Panc1 (cell line): ENCODE results near the gene RNF227. TPM values are rescaled to one million over a fixed set of nuclear protein-coding genes. Genes with fewer than 3 reads are reported as not detected.

Experiments used
- ATAC-seq: fragments of 200-7000 bp; cut with Tn5 transposase; 2 replicates; pipeline ENCODE4 v1.9.1; 2020; ENCODE audit warnings: mild to moderate bottlenecking, moderate library complexity
- BruUV-seq: library from RNA; stranded (reverse); fragments of 400-500 nt; replicated peaks from 2 replicates; lab custom pipeline; 2021; lab: Mats Ljungman, UMichigan
- CTCF ChIA-PET: fragments of 300-600 bp; sonication (Branson Sonifier 250); formaldehyde crosslinking; loops from one replicate; lab custom pipeline; 2022; ENCODE audit warnings: antibody characterized with exemption; lab: Charles Lee
- POLR2A ChIA-PET: fragments of 300-600 bp; sonication (Branson Sonifier 250); formaldehyde crosslinking; loops from one replicate; lab custom pipeline; 2022; ENCODE audit warnings: antibody characterized with exemption; lab: Charles Lee
- DNase-seq: peaks from one replicate; pipeline ENCODE4 v3.0.0-alpha.2; 2010; ENCODE audit warnings: low read depth, low spot score
- H3K27ac ChIP-seq: 2 replicates; pipeline ENCODE4 v1.5.1; 2011; ENCODE audit warnings: mild to moderate bottlenecking, low read length, inconsistent platforms
- H3K27me3 ChIP-seq: fragments of 200-500 bp; sonication (Bioruptor generic); 2 replicates; pipeline ENCODE4 v1.6.0; 2014; ENCODE audit warnings: low read length, inconsistent platforms; ENCODE audit not compliant: control insufficient read depth, insufficient read depth
- H3K36me3 ChIP-seq: fragments of 200-500 bp; sonication (Bioruptor generic); 2 replicates; pipeline ENCODE4 v1.5.1; 2014; ENCODE audit warnings: inconsistent platforms, mild to moderate bottlenecking, low read length, moderate library complexity; ENCODE audit not compliant: control insufficient read depth, insufficient read depth
- H3K4me1 ChIP-seq: 2 replicates; pipeline ENCODE4 v1.5.1; 2011; ENCODE audit warnings: inconsistent platforms, mild to moderate bottlenecking, low read length, moderate library complexity; ENCODE audit not compliant: control insufficient read depth, insufficient read depth
- H3K4me3 ChIP-seq, 2 experiments: 2 replicates each; pipeline ENCODE4 v1.5.1; 2011 to 2012; ENCODE audit warnings: low read depth in 2 of 2, low read length in 2 of 2, mild to moderate bottlenecking in 2 of 2, inconsistent platforms in 1 of 2, moderate library complexity in 1 of 2
- H3K9me3 ChIP-seq: fragments of 200-500 bp; sonication (Bioruptor generic); 2 replicates; pipeline ENCODE4 v1.5.1; 2014; ENCODE audit warnings: low read depth, mild to moderate bottlenecking, inconsistent platforms, low read length, moderate library complexity; ENCODE audit not compliant: control insufficient read depth, insufficient read depth
- CTCF ChIP-seq: fragments of 450-650 bp; IDR thresholded peaks from 2 replicates; pipeline ENCODE4 v1.5.1; 2017; ENCODE audit warnings: mild to moderate bottlenecking
- POLR2AphosphoS5 ChIP-seq: IDR thresholded peaks from 2 replicates; pipeline ENCODE4 v1.6.1; 2012; ENCODE audit warnings: mild to moderate bottlenecking, low read depth, low read length, moderate library complexity
- REST ChIP-seq, 2 experiments: IDR thresholded peaks; 2 replicates each; pipeline ENCODE4 v1.6.1; 2011 to 2012; ENCODE audit warnings: low read depth in 2 of 2, control low read depth in 1 of 2, low read length in 1 of 2, mild to moderate bottlenecking in 1 of 2, moderate library complexity in 1 of 2; ENCODE audit not compliant: insufficient read depth in 1 of 2
- SIN3A ChIP-seq: IDR thresholded peaks from 2 replicates; pipeline ENCODE4 v1.6.1; 2012; ENCODE audit warnings: low read depth, mild to moderate bottlenecking, low read length, moderate library complexity, borderline replicate concordance; ENCODE audit not compliant: insufficient read depth
- TCF7L2 ChIP-seq: IDR thresholded peaks from 2 replicates; pipeline ENCODE4 v1.6.1; 2011; ENCODE audit warnings: mild to moderate bottlenecking, low read depth, low read length, inconsistent platforms
- in situ Hi-C: cut with HindIII; loops from 2 replicates; pipeline ENCODE4 v1.10.0; 2016; ENCODE audit warnings: low sequenced_read_pairs, low pct_unique_long_range_greater_than_20kb
- intact Hi-C: fragments of 100-400 bp; cut with micrococcal nuclease; formaldehyde crosslinking; loops from one replicate; pipeline ENCODE4 v1.10.0; 2022; ENCODE audit not compliant: unreplicated experiment
- total RNA-seq: library from RNA; stranded (reverse); gene quantifications from one replicate; pipeline ENCODE4 v1.2.1, GENCODE V29; 2021; ENCODE audit not compliant: unreplicated experiment

The RNF227 gene
- total RNA-seq, 1 experiment from 2014 or later = 2.6 TPM

GRCh38 chr17:7893187-7893880 is 22.8 kb downstream of the RNF227 start:
- Histone ChIP-seq H3K27me3 (no peaks in the 10 kb centered on the region), H3K4me3 (no peak overlapping the region), H3K9me3 (no peaks in the 10 kb centered on the region), H3K4me1 (peaks cover 16% of the 10 kb centered on the region), H3K36me3 (peaks cover 13% of the 10 kb centered on the region), H3K27ac (no peak overlapping the region)
- ChIA-PET CTCF (no interaction called here), POLR2A (no interaction called here)
- intact Hi-C loops = no loop called here
- in situ Hi-C loops = no loop called here
- BruUV-seq = no TSS peak
- TF ChIP-seq SIN3A (no peak), POLR2AphosphoS5 (no peak), CTCF (no peak), TCF7L2 (no peak), REST (IDR thresholded peaks at IDR 0.05; ENCODE audit: insufficient read depth in 1 of 2, low read depth in 2 of 2, low read length in 1 of 2) (no peak)
- no peak for ATAC-seq
- no peak for DNase-seq

- no peaks in the 10 kb centered on the region for H3K27me3 ChIP-seq
- TF ChIP-seq SIN3A (no peak), TCF7L2 (peak; percentile 42; the same call in 1 of the 2 replicates), POLR2AphosphoS5 (no peak; the same call in 1 of the 2 replicates)
- H3K36me3 ChIP-seq = peaks cover 6% of the 10 kb centered on the region
- BruUV-seq = no TSS peak
- H3K9me3 ChIP-seq = no peaks in the 10 kb centered on the region
- DNase-seq (no peak), ATAC-seq (peak; percentile 52)
- intact Hi-C loops (no loop called here), in situ Hi-C loops (no loop called here)
- peak overlapping the region; percentile 86 for H3K27ac ChIP-seq
- H3K4me3 ChIP-seq = peak overlapping the region; percentile 11 to 77; a peak in 2 of 4 replicates
- peaks cover 19% of the 10 kb centered on the region for H3K4me1 ChIP-seq
- POLR2A ChIA-PET = no interaction called here
- CTCF ChIA-PET = interaction anchor here (0.6 kb wide), 1 partner anchor 93 kb away, joined by 4 read pairs; no protein-coding TSS in a partner anchor
Measured at GRCh38 chr17:7889166-7889955, 26.7 kb downstream of the RNF227 start.
